ENCODE measurements around the gene SH3RF3. TPM values are rescaled to one million over a fixed set of nuclear protein-coding genes. Genes with fewer than 3 reads are reported as not detected.
A peak's percentile ranks its signal among the peaks of the same experiment; 100 is the strongest.

The SH3RF3 gene
- total RNA-seq, 4 donors from 2014 or later = 2.2 to 6.1 (median 4.2) TPM

DNA sequence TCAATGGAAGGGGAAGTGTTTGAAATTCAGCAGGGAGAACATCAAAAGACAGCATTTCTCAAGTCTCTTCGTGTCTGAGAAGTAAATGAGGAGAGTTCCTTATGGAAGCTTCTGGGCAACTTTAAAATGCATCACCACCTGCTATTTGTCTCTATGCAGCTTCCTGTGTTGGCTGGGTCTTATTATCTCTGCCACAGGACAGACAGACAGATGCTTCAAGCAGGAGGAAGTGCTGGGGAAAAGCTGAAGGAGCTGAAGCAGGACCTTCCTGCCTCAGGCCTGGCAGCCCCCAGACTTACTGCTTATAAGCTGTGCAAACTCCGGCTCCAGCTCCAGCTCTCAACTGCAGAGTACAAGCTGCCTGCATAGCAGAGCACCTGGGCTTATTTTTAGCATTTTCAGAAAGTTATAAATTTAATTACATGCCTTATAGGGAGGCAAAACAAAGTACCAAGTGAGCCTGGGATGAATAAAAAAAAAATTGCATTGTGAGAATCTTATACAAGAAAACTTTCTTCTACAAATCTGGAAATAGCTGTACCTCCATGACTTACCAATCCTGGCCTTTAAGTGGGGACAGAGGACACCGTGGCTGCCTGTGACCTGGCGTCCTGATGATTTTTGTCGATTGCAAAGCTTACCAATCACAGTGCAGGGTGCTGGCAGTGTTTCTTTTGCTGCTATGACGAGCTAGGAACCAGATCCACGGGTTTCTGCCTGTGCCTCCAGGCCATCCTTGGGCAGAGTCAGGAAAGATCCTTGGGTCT lies 278.5 kb downstream of the SH3RF3 start:
- TF ChIP-seq EP300 (IDR thresholded peaks at IDR 0.05) (no peak), POLR2AphosphoS5 (IDR thresholded peaks at IDR 0.05) (peak in 1 of 3 donors; percentile 61)
- WGBS = 55% methylated on average over 7 of the region's 7 CpGs
- H3K36me3 ChIP-seq = no peaks in the 10 kb centered on the region
- H3K4me3 ChIP-seq = no peak overlapping the region
- no peak for DNase-seq (ENCODE audit: low spot score in 2 of 2)
- H3K4me1 ChIP-seq = peaks cover 33% of the 10 kb centered on the region
- H3K27ac ChIP-seq = peak overlapping the region; percentile 64
- no peaks in the 10 kb centered on the region for H3K9me3 ChIP-seq
- no peaks in the 10 kb centered on the region for H3K27me3 ChIP-seq

DNA sequence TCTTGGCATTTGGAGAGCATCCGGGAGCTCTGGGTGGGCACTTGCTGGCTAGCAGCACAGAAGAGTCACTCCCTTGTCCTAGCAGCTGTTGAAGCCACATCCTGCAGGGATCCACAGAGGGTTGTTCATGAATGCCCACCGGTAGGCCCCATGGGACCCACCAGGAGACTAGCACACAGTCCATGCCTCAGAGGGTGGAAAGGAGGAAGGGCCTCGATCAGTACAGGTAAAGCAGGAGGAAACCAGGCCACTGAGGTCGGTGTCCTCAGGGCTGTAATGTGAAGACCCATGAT lies 279.0 kb downstream of the SH3RF3 start:
- TF ChIP-seq POLR2A (IDR thresholded peaks at IDR 0.05) = no peak
- TF ChIP-seq, protein P1, sequence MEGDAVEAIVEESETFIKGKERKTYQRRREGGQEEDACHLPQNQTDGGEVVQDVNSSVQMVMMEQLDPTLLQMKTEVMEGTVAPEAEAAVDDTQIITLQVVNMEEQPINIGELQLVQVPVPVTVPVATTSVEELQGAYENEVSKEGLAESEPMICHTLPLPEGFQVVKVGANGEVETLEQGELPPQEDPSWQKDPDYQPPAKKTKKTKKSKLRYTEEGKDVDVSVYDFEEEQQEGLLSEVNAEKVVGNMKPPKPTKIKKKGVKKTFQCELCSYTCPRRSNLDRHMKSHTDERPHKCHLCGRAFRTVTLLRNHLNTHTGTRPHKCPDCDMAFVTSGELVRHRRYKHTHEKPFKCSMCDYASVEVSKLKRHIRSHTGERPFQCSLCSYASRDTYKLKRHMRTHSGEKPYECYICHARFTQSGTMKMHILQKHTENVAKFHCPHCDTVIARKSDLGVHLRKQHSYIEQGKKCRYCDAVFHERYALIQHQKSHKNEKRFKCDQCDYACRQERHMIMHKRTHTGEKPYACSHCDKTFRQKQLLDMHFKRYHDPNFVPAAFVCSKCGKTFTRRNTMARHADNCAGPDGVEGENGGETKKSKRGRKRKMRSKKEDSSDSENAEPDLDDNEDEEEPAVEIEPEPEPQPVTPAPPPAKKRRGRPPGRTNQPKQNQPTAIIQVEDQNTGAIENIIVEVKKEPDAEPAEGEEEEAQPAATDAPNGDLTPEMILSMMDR (IDR thresholded peaks at IDR 0.05) = no peak
- no peak for TF ChIP-seq EP300 (IDR thresholded peaks at IDR 0.05)
- no peak for TF ChIP-seq POLR2AphosphoS5 (IDR thresholded peaks at IDR 0.05)
- H3K27me3 ChIP-seq = no peaks in the 10 kb centered on the region
- no peak overlapping the region for H3K4me3 ChIP-seq
- DNase-seq (ENCODE audit: low spot score in 2 of 2) = no peak
- no peaks in the 10 kb centered on the region for H3K36me3 ChIP-seq
- H3K4me1 ChIP-seq = peaks cover 33% of the 10 kb centered on the region
- no peak overlapping the region for H3K27ac ChIP-seq
- WGBS = 72% methylated on average over 4 of the region's 4 CpGs
- no peaks in the 10 kb centered on the region for H3K9me3 ChIP-seq

DNA sequence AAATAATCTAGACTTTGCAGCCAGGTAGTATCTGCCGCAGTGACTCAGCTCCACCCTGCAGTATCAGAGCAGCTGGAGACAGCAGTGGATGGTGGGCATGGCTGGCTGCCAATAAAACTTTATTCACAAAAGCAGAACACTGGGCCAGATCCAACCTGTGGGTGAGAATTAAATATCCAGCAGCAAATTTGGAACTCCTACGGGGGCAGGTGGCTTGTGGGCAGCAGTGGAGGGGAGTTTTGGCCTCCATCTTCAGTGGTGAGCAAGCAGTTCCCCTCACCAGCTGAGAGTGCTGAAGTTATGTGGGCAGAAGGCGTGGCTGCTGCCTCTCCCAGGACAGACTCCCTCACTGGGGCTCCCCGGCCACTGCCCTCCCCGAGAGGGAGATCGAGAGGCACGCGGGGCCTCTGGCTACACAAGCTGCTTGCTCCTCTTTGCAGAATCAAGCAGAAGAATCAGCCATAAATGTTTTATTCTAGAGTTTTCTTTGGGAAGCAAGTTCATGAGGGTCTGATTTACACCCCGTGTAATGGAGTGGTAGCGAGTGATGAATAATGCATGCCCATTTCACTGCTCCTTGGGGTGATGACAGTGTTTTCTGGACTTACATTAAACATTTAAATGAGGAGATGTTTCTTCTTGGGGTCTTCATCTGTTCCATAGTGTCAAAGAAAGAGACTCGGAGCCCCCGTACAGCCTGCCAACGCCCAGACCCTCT lies 280.5 kb downstream of the SH3RF3 start:
- H3K4me1 ChIP-seq = peaks cover 33% of the 10 kb centered on the region
- TF ChIP-seq POLR2AphosphoS5 (IDR thresholded peaks at IDR 0.05) = no peak
- TF ChIP-seq POLR2A (IDR thresholded peaks at IDR 0.05) = no peak
- no peak for TF ChIP-seq EP300 (IDR thresholded peaks at IDR 0.05)
- TF ChIP-seq, protein P1 (IDR thresholded peaks at IDR 0.05) = no peak
- 72% methylated on average over 13 of the region's 13 CpGs for WGBS

DNA sequence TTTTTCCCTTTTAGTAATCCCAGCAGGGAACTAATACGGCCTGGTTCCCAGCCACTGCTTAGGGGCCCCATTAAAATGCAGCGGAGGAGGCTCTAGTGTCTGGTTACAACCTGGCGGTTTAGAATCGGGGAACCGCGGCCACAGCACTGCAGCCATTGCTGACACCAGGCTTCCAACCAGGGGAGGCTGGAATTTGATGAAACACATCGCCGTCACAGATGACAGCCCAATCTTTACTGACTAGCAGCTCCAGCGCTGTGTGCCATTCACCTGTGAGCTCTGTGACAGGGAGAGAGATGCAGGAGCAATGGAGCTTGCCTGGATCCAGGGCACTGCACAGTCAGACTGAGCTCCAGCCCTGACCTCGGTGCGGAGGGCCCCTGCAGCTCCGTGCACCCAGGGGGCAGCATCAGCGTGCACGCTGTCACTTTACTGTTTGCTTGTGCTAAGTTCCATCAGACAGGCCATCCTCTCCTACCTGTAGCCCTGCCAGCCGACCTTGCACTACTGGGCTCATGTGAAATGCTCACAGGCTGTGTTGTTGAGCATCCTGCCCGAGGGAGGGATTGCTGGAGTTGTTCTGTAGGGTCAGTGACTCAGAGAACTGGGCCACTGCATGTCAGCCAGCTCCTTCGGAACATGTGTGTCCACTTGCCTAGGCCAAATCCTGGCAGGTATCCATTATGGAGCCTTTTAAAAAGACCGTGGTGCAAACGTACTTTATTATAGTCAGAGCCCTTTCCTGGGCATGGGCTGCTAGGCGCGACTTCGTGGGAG lies 281.2 kb downstream of the SH3RF3 start:
- no peaks in the 10 kb centered on the region for H3K9me3 ChIP-seq
- DNase-seq (ENCODE audit: low spot score in 2 of 2) = no peak
- TF ChIP-seq POLR2A (IDR thresholded peaks at IDR 0.05) (no peak), POLR2AphosphoS5 (IDR thresholded peaks at IDR 0.05) (no peak), EP300 (IDR thresholded peaks at IDR 0.05) (no peak)
- TF ChIP-seq, protein P1 (IDR thresholded peaks at IDR 0.05) = no peak
- no peaks in the 10 kb centered on the region for H3K27me3 ChIP-seq
- WGBS = 62% methylated on average over 22 of the region's 22 CpGs
- no peaks in the 10 kb centered on the region for H3K36me3 ChIP-seq
- peaks cover 33% of the 10 kb centered on the region for H3K4me1 ChIP-seq
- H3K4me3 ChIP-seq = no peak overlapping the region
- H3K27ac ChIP-seq = no peak overlapping the region

More for the DNA sequence above, 280.5 kb downstream of the SH3RF3 start:
- Histone ChIP-seq H3K9me3 (no peaks in the 10 kb centered on the region), H3K36me3 (no peaks in the 10 kb centered on the region), H3K27me3 (no peaks in the 10 kb centered on the region), H3K4me3 (no peak overlapping the region), H3K27ac (no peak overlapping the region)
- no peak for DNase-seq (ENCODE audit: low spot score in 2 of 2)

DNA sequence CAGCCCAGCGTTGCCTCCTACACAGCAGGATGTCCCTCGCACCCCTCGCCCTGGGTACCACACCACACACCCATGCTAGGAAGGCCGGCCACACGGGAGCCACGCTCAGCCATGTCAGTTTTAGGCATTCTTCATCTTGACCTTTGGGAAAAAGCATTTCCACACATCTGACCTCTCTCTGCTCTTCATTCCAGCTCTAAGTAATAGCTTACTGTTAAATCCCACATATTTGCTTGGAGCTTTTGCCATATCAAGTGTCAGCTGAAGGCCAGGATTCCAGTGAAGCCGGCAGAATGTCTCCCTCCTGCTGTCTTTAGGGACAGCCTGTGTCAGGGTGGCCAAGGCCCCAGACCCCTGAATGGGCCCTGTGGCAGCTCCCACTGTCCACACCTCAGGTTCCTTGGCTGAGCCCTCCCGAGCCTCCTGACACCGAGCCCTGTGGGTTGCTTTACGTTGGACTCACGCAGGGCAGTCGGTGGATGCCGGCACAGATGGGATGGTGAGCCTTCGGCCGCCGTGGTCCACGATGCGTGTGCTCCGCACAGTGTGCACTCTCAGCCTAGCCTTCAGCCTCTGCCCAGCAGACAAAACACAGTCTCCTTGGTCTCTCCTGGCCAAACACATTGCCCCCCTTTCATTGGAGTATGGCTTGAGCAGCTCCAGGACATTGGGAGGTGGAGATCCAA lies 282.8 kb downstream of the SH3RF3 start:
- TF ChIP-seq POLR2AphosphoS5 (IDR thresholded peaks at IDR 0.05) (no peak), POLR2A (IDR thresholded peaks at IDR 0.05) (no peak)
- Histone ChIP-seq H3K9me3 (no peaks in the 10 kb centered on the region), H3K4me3 (no peak overlapping the region), H3K27me3 (no peaks in the 10 kb centered on the region), H3K36me3 (no peaks in the 10 kb centered on the region), H3K4me1 (peaks cover 25% of the 10 kb centered on the region), H3K27ac (no peak overlapping the region)
- WGBS = 90% methylated on average over 12 of the region's 19 CpGs
- DNase-seq (ENCODE audit: low spot score in 2 of 2) = no peak
